SK-N-SH treated with all-trans-retinoic acid at 6 μM for 48 hours (cell line): ENCODE data around the gene MAML2.

ENCODE experiments used
- ATAC-seq: fragments of 200-7000 bp; cut with Tn5 transposase; 3 replicates; pipeline ENCODE4 v1.9.1; 2020; ENCODE audit warnings: mild to moderate bottlenecking, moderate library complexity
- ARNTL ChIP-seq: fragments of 450-650 bp; formaldehyde crosslinking; IDR thresholded peaks from 2 replicates; pipeline ENCODE4 v1.5.0; 2020; ENCODE audit warnings: low read depth, mild to moderate bottlenecking, moderate library complexity, borderline replicate concordance
- BACH2 ChIP-seq: fragments of 250-450 bp; sonication (Bioruptor Pico); IDR thresholded peaks from 2 replicates; pipeline ENCODE4 v1.9.0; 2021; ENCODE audit warnings: mild to moderate bottlenecking, borderline replicate concordance
- CSDC2 ChIP-seq: fragments of 250-450 bp; sonication (Bioruptor Pico); IDR thresholded peaks from 2 replicates; pipeline ENCODE4 v1.5.0; 2020; ENCODE audit warnings: mild to moderate bottlenecking, moderate library complexity
- ESRRG ChIP-seq: fragments of 250-450 bp; sonication (Bioruptor Pico); IDR thresholded peaks from 2 replicates; pipeline ENCODE4 v1.6.1; 2021; ENCODE audit warnings: mild to moderate bottlenecking
- GLIS3 ChIP-seq: fragments of 250-450 bp; sonication (Bioruptor Pico); IDR thresholded peaks from 2 replicates; pipeline ENCODE4 v1.5.0; 2020; ENCODE audit warnings: mild to moderate bottlenecking, moderate library complexity
- ISL1 ChIP-seq: fragments of 250-450 bp; sonication (Bioruptor Pico); IDR thresholded peaks from 2 replicates; pipeline ENCODE4 v2.1.2; 2022; ENCODE audit warnings: mild to moderate bottlenecking, moderate library complexity
- OSR1 ChIP-seq: fragments of 250-450 bp; sonication (Bioruptor Pico); IDR thresholded peaks from 2 replicates; pipeline ENCODE4 v1.8.0; 2022; ENCODE audit warnings: moderate library complexity, mild to moderate bottlenecking, inconsistent platforms
- PPARA ChIP-seq: fragments of 250-450 bp; sonication (Bioruptor Pico); IDR thresholded peaks from 2 replicates; pipeline ENCODE4 v1.5.0; 2020; ENCODE audit warnings: mild to moderate bottlenecking, borderline replicate concordance
- RARB ChIP-seq: fragments of 250-450 bp; sonication (Bioruptor Pico); IDR thresholded peaks from 2 replicates; pipeline ENCODE4 v1.8.0; 2021; ENCODE audit warnings: mild to moderate bottlenecking, moderate library complexity
- SNAI2 ChIP-seq: fragments of 250-450 bp; sonication (Bioruptor Pico); IDR thresholded peaks from 2 replicates; pipeline ENCODE4 v1.5.0; 2020; ENCODE audit warnings: mild to moderate bottlenecking, moderate library complexity
- TCF4 ChIP-seq: fragments of 250-450 bp; sonication (Bioruptor Pico); IDR thresholded peaks from 2 replicates; pipeline ENCODE4 v1.8.0; 2021; ENCODE audit warnings: mild to moderate bottlenecking, moderate library complexity, borderline replicate concordance
- ZC3H10 ChIP-seq: fragments of 250-450 bp; sonication (Bioruptor Pico); IDR thresholded peaks from 2 replicates; pipeline ENCODE4 v1.5.1; 2021; ENCODE audit warnings: mild to moderate bottlenecking, moderate library complexity
- ZFP3 ChIP-seq: fragments of 250-450 bp; sonication (Bioruptor Pico); IDR thresholded peaks from 2 replicates; pipeline ENCODE4 v1.5.0; 2020; ENCODE audit warnings: mild to moderate bottlenecking, moderate library complexity
- ZFP30 ChIP-seq: fragments of 450-650 bp; formaldehyde crosslinking; IDR thresholded peaks from 2 replicates; pipeline ENCODE4 v1.5.0; 2022; ENCODE audit warnings: mild to moderate bottlenecking, moderate library complexity
- ZNF565 ChIP-seq: fragments of 450-650 bp; formaldehyde crosslinking; conservative IDR thresholded peaks from 2 replicates; pipeline ENCODE4 v1.5.0; 2020; ENCODE audit warnings: low read depth, mild to moderate bottlenecking, moderate library complexity
- ZNF70 ChIP-seq: fragments of 450-650 bp; formaldehyde crosslinking; IDR thresholded peaks from 2 replicates; pipeline ENCODE4 v1.5.0; 2020; ENCODE audit warnings: mild to moderate bottlenecking, moderate library complexity
- ZNF8 ChIP-seq: fragments of 450-650 bp; formaldehyde crosslinking; IDR thresholded peaks from 2 replicates; pipeline ENCODE4 v1.5.0; 2020; ENCODE audit warnings: mild to moderate bottlenecking, moderate library complexity
- TF ChIP-seq, protein P1 (sequence below): fragments of 250-450 bp; sonication (Bioruptor Pico); IDR thresholded peaks from 2 replicates; pipeline ENCODE4 v1.8.0; 2021; ENCODE audit warnings: low read depth, mild to moderate bottlenecking, moderate library complexity, borderline replicate concordance
- TF ChIP-seq, protein P2 (sequence below): fragments of 250-450 bp; sonication (Bioruptor Pico); IDR thresholded peaks from 2 replicates; pipeline ENCODE4 v1.5.0; 2020; ENCODE audit warnings: mild to moderate bottlenecking, moderate library complexity

The MAML2 gene

DNA sequence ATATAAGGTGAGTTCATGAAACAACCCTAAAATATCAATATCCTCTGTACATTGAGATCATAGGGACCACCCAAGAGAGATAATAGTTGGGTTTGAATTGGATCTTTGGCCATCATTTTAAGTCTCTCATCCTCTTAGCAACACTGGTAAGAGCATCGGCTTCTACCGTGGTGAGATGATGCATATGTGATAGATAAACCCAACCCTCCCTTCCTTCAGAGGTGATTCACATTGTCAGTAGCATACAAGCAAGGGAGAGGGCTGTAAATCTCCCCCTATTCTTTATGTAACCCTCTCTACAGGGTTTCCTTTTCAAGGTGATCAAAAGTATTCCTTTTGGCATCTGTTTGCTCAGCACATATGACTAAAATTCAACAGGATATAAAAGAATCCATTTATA lies 316.7 kb downstream of the MAML2 start (continued):
- TF ChIP-seq ARNTL = no peak
- no peak for TF ChIP-seq TCF4 (CRISPR knock-in tag)
- no peak for TF ChIP-seq ESRRG (CRISPR knock-in tag)

DNA sequence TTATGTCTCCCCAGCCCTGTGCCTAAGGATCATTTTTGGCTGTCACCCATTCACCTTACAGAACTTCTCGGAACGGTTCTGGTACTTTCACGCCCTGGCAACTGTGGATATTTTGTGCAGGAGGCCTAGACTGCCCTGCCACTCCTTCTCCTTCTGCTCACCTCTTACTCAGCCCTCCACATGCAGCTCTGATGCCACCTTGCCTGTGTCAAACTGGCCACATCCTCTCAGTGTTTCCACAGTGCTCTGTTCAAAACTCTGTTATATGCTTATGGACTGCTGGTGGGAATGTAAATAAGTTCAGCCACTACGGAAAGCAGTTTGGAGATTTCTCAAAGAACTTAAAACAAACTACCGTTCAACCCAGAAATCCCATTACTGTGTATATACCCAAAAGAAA lies 318.3 kb downstream of the MAML2 start:
- no peak for ATAC-seq
- TF ChIP-seq ZNF70 (CRISPR knock-in tag) = no peak
- TF ChIP-seq BACH2 (CRISPR knock-in tag) = no peak
- no peak for TF ChIP-seq ISL1
- no peak for TF ChIP-seq ZNF8 (CRISPR knock-in tag)
- no peak for TF ChIP-seq ESRRG (CRISPR knock-in tag)
- TF ChIP-seq, protein P1, sequence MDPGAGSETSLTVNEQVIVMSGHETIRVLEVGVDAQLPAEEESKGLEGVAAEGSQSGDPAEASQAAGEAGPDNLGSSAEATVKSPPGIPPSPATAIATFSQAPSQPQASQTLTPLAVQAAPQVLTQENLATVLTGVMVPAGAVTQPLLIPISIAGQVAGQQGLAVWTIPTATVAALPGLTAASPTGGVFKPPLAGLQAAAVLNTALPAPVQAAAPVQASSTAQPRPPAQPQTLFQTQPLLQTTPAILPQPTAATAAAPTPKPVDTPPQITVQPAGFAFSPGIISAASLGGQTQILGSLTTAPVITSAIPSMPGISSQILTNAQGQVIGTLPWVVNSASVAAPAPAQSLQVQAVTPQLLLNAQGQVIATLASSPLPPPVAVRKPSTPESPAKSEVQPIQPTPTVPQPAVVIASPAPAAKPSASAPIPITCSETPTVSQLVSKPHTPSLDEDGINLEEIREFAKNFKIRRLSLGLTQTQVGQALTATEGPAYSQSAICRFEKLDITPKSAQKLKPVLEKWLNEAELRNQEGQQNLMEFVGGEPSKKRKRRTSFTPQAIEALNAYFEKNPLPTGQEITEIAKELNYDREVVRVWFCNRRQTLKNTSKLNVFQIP (CRISPR knock-in tag) = no peak
- no peak for TF ChIP-seq CSDC2 (CRISPR knock-in tag)
- TF ChIP-seq ARNTL = no peak
- no peak for TF ChIP-seq PPARA (CRISPR knock-in tag)
- no peak for TF ChIP-seq OSR1 (CRISPR knock-in tag)
- no peak for TF ChIP-seq ZC3H10
- no peak for TF ChIP-seq SNAI2 (CRISPR knock-in tag)
- TF ChIP-seq, protein P2, sequence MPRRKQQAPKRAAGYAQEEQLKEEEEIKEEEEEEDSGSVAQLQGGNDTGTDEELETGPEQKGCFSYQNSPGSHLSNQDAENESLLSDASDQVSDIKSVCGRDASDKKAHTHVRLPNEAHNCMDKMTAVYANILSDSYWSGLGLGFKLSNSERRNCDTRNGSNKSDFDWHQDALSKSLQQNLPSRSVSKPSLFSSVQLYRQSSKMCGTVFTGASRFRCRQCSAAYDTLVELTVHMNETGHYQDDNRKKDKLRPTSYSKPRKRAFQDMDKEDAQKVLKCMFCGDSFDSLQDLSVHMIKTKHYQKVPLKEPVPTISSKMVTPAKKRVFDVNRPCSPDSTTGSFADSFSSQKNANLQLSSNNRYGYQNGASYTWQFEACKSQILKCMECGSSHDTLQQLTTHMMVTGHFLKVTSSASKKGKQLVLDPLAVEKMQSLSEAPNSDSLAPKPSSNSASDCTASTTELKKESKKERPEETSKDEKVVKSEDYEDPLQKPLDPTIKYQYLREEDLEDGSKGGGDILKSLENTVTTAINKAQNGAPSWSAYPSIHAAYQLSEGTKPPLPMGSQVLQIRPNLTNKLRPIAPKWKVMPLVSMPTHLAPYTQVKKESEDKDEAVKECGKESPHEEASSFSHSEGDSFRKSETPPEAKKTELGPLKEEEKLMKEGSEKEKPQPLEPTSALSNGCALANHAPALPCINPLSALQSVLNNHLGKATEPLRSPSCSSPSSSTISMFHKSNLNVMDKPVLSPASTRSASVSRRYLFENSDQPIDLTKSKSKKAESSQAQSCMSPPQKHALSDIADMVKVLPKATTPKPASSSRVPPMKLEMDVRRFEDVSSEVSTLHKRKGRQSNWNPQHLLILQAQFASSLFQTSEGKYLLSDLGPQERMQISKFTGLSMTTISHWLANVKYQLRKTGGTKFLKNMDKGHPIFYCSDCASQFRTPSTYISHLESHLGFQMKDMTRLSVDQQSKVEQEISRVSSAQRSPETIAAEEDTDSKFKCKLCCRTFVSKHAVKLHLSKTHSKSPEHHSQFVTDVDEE (CRISPR knock-in tag) = no peak

DNA sequence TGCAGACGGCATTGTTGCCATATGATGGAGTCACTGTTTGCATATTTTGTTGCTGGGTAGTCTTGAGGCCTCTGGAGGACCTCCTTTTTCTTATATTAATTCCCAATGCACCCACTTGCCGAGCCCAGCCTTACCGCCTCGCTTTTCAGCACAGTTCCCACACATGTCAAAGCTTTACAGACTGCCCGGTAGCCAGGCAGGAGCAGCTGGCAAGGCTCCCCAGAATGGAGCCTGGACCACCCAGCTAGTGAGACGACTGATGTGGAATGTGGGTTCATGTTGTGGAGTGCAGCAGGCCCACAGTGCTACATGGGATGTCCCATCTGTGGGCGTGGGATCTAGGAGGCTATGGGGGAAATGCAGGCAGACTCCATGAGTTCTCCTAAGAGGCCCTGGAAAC lies 319.7 kb downstream of the MAML2 start:
- TF ChIP-seq ESRRG (CRISPR knock-in tag) (no peak), GLIS3 (CRISPR knock-in tag) (no peak), ARNTL (no peak), BACH2 (CRISPR knock-in tag) (no peak), ZNF70 (CRISPR knock-in tag) (no peak), RARB (no peak), ZFP30 (CRISPR knock-in tag) (no peak), ZNF565 (no peak)
- ATAC-seq = no peak

DNA sequence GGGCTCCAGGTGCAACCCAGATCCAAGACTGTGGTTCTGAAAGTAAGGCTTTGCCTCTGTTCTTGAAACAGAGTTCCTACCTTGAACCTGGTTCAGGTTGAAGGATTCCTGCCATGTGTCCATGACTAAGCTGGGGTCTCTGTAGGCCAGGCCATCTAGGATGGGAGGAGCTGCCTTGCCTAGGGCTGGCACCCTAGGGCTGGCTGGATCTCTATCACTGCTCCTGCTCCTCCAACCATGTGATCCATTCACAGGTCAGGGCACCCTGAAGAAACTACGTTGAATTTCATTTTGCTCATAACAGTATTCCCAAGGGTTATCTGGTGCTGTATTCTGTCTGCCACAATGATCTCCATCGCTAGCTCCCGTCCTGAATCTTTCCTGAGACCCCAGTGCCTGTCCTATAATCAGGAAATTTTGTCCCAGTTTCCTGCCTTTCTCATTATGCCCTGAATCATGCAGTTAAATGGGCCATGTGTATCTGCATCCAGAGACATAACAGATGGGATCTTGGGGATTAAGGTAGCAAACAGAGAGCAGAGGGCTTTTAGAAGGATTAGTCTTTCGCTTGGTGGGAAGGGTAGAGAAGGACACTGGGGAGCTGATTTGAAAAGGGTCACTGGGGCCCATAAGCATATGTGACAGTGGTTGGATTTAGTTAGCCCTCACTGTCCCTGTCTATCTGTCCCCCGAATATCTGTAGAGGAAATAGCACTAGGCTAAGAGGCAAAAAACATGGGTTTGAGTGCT lies 320.9 kb downstream of the MAML2 start:
- TF ChIP-seq TCF4 (CRISPR knock-in tag) (no peak), ZFP3 (CRISPR knock-in tag) (no peak), ZC3H10 (no peak)
- TF ChIP-seq, protein P2 (CRISPR knock-in tag) = no peak
- ATAC-seq = no peak
